ENCODE results near the gene ASB11. TPM values are rescaled to one million over a fixed set of nuclear protein-coding genes. Genes with fewer than 3 reads are reported as not detected.

Gene ASB11
- total and polyA plus RNA-seq, 10 of the 15 experiments (the other 5 are each of a cell fraction or from before 2014, with no cell fraction given): not detected

- no peak for TF ChIP-seq ZZZ3 (IDR thresholded peaks at IDR 0.05; ENCODE audit: control insufficient read depth, insufficient read length, low read depth)
These were observed 72.4 kb downstream of the ASB11 start (continued) for GRCh38 chrX:15242899-15243555.

- no TSS peak for BruUV-seq (replicated peaks)
- Histone ChIP-seq H3K4me2 (ENCODE audit: control insufficient read depth, insufficient read depth) (no peak overlapping the region), H3K36me3 (ENCODE audit: control insufficient read depth in 2 of 2, insufficient read depth in 2 of 2, low read length in 1 of 2) (no peaks in the 10 kb centered on the region), H3K9ac (ENCODE audit: control insufficient read depth, insufficient read depth, low read length) (no peak overlapping the region), H3K27ac (ENCODE audit: control insufficient read depth, insufficient read depth) (no peak overlapping the region), H2AFZ (ENCODE audit: control insufficient read depth, low read depth, low read length) (no peak overlapping the region), H3K4me3 (no peak overlapping the region), H3K9me3 (replicated peaks; ENCODE audit: control insufficient read depth, insufficient read depth, low read length) (no peaks in the 10 kb centered on the region), H4K20me1 (ENCODE audit: control insufficient read depth, insufficient read depth) (no peaks in the 10 kb centered on the region), H3K27me3 (replicated peaks in 1 of 2; ENCODE audit: control insufficient read depth in 2 of 2, insufficient read depth in 2 of 2, low read length in 1 of 2) (no peaks in the 10 kb centered on the region), H3K79me2 (ENCODE audit: control insufficient read depth, insufficient read depth, low read length) (no peaks in the 10 kb centered on the region), H3K4me1 (ENCODE audit: control insufficient read depth, insufficient read depth, low read length) (no peaks in the 10 kb centered on the region)
- ChIA-PET CTCF (interaction anchor here (1.6 to 2.4 kb wide), 3 partner anchors 97 to 1203 kb away, joined by 3 to 45 read pairs (median 12); no protein-coding TSS in a partner anchor), RAD21 (ENCODE audit: unreplicated experiment) (interaction anchor here (1.0 to 3.3 kb wide), 3 partner anchors 39 to 98 kb away, joined by 4 to 46 read pairs (median 12); no protein-coding TSS in a partner anchor), POLR2A (no interaction called here), SMC1A (ENCODE audit: uncharacterized antibody, unreplicated experiment) (interaction anchor here (0.8 to 3.3 kb wide), 9 partner anchors 8 to 1202 kb away, joined by 3 to 38 read pairs (median 6); partner anchors contain the start of genes FANCB and MOSPD2)
- WGBS (ENCODE audit: insufficient coverage, insufficient replicate concordance, low lambda C conversion rate, missing lambda C conversion rate): 43% methylated on average over 3 of the region's 3 CpGs
- intact Hi-C loops (cut with micrococcal nuclease; ENCODE audit: unreplicated experiment): loop anchor here (5.0 to 10.0 kb wide), 2 partner anchors 84 to 566 kb away; no protein-coding TSS in a partner anchor
- FAIRE-seq: no peak
- DNase-seq (ENCODE audit: low read depth, low spot score): no peak
- ATAC-seq: no peak
- in situ Hi-C loops (cut with MboI): loop anchor here (10.0 kb wide), 1 partner anchor 1196 kb away; no protein-coding TSS in a partner anchor
- no peak for TF ChIP-seq MYB (IDR thresholded peaks at IDR 0.05; ENCODE audit: borderline replicate concordance, low read depth, low read length)
- TF ChIP-seq TCF12 (IDR thresholded peaks at IDR 0.05; ENCODE audit: low read depth, low read length): no peak
- no peak for TF ChIP-seq MLLT1 (IDR thresholded peaks at IDR 0.05)
- no peak for TF ChIP-seq HDGF (IDR thresholded peaks at IDR 0.05)
- no peak for TF ChIP-seq IRF4 (IDR thresholded peaks at IDR 0.05; ENCODE audit: low read depth, low read length)
- TF ChIP-seq POLR2AphosphoS5 (IDR thresholded peaks at IDR 0.05; ENCODE audit: low read length): no peak
- no peak for TF ChIP-seq SPI1 (IDR thresholded peaks at IDR 0.05; ENCODE audit: borderline replicate concordance, insufficient read depth, low read depth, low read length)
- no peak for TF ChIP-seq BMI1 (IDR thresholded peaks at IDR 0.05; ENCODE audit: borderline replicate concordance)
- TF ChIP-seq JUND (IDR thresholded peaks at IDR 0.05; ENCODE audit: low read depth, low read length): no peak
- TF ChIP-seq HDAC2 (IDR thresholded peaks at IDR 0.05): no peak
- TF ChIP-seq ZBTB40 (IDR thresholded peaks at IDR 0.05; ENCODE audit: borderline replicate concordance): no peak
- no peak for TF ChIP-seq DPF2 (IDR thresholded peaks at IDR 0.05)
- no peak for TF ChIP-seq MEF2A (IDR thresholded peaks at IDR 0.05; ENCODE audit: insufficient read depth, low read depth, low read length)
- no peak for TF ChIP-seq CBX5 (IDR thresholded peaks at IDR 0.05; ENCODE audit: low read depth)
- TF ChIP-seq RELB (IDR thresholded peaks at IDR 0.05; ENCODE audit: low read depth): no peak
These were observed 74.1 kb downstream of the ASB11 start for GRCh38 chrX:15241301-15241700.

Measured in GM12878 (cell line).